Caco-2 (cell line): ENCODE results near the gene TIGD4. TPM values are rescaled to one million over a fixed set of nuclear protein-coding genes. Genes with fewer than 3 reads are reported as not detected.

Experiments used
- BruUV-seq: library from RNA; stranded (reverse); fragments of 400-500 nt; replicated peaks from 2 replicates; lab custom pipeline; 2021; lab: Mats Ljungman, UMichigan
- CTCF ChIA-PET: fragments of 300-600 bp; sonication (Branson Sonifier 250); formaldehyde crosslinking; loops from one replicate; lab custom pipeline; 2022; ENCODE audit warnings: antibody characterized with exemption; lab: Charles Lee
- POLR2A ChIA-PET: fragments of 300-600 bp; sonication (Branson Sonifier 250); formaldehyde crosslinking; loops from one replicate; lab custom pipeline; 2022; ENCODE audit warnings: antibody characterized with exemption; lab: Charles Lee
- DNase-seq, 2 experiments: peaks; one replicate each; pipeline versions ENCODE4 v3.0.0 to v3.0.0-alpha.2; 2020 to 2022
- H3K27me3 ChIP-seq: replicated peaks from 2 replicates; pipeline ENCODE4 v1.6.0; 2011; ENCODE audit warnings: low read length; ENCODE audit not compliant: control insufficient read depth, insufficient read depth
- H3K36me3 ChIP-seq: 2 replicates; pipeline ENCODE4 v1.5.1; 2011; ENCODE audit warnings: low read length; ENCODE audit not compliant: control insufficient read depth, insufficient read depth
- H3K4me1 ChIP-seq: fragments of 250-450 bp; sonication (Bioruptor Pico); 2 replicates; pipeline ENCODE4 v1.5.1; 2020; ENCODE audit warnings: mild to moderate bottlenecking
- H3K4me3 ChIP-seq: 2 replicates; pipeline ENCODE4 v1.5.1; 2011; ENCODE audit warnings: low read depth, mild to moderate bottlenecking, control low read depth, low read length
- H3K9me3 ChIP-seq: fragments of 250-450 bp; sonication (Bioruptor Pico); 2 replicates; pipeline ENCODE4 v1.5.1; 2020; ENCODE audit warnings: mild to moderate bottlenecking, moderate library complexity
- H3K27ac Mint-ChIP-seq: one replicate; pipeline ENCODE4 v1.8.0; 2022; ENCODE audit warnings: mixed read lengths; ENCODE audit not compliant: unreplicated experiment
- H3K27me3 Mint-ChIP-seq: one replicate; pipeline ENCODE4 v1.8.0; 2022; ENCODE audit warnings: mixed read lengths; ENCODE audit not compliant: insufficient read depth, unreplicated experiment
- H3K36me3 Mint-ChIP-seq: one replicate; pipeline ENCODE4 v1.8.0; 2022; ENCODE audit warnings: mild to moderate bottlenecking, mixed read lengths; ENCODE audit not compliant: insufficient read depth, unreplicated experiment
- H3K4me1 Mint-ChIP-seq: one replicate; pipeline ENCODE4 v1.8.0; 2022; ENCODE audit warnings: low read depth, mixed read lengths; ENCODE audit not compliant: unreplicated experiment
- H3K4me3 Mint-ChIP-seq: one replicate; pipeline ENCODE4 v1.8.0; 2022; ENCODE audit warnings: mild to moderate bottlenecking, moderate library complexity, mixed read lengths; ENCODE audit not compliant: unreplicated experiment
- H3K9me3 Mint-ChIP-seq: one replicate; pipeline ENCODE4 v1.8.0; 2022; ENCODE audit warnings: mixed read lengths; ENCODE audit not compliant: unreplicated experiment
- CTCF ChIP-seq, 2 experiments: fragments of 200-600 bp in 1 of 2; IDR thresholded peaks; 1 replicate in 1 of 2; 2 replicates in 1 of 2; pipeline versions ENCODE4 v1.5.1 to v1.8.0; 2011 to 2022; ENCODE audit warnings: antibody characterized with exemption in 1 of 2, control low read depth in 1 of 2, inconsistent platforms in 1 of 2, low read depth in 1 of 2, low read length in 1 of 2, mild to moderate bottlenecking in 1 of 2, moderate library complexity in 1 of 2; ENCODE audit not compliant: insufficient read depth in 1 of 2, severe bottlenecking in 1 of 2, unreplicated experiment in 1 of 2
- intact Hi-C: fragments of 100-400 bp; cut with micrococcal nuclease; formaldehyde crosslinking; loops from one replicate; pipeline ENCODE4 v1.10.0; 2022; ENCODE audit not compliant: unreplicated experiment
- total RNA-seq: library from RNA; stranded (reverse); gene quantifications from 2 replicates; pipeline ENCODE4 v1.2.3, GENCODE V29; 2022

Gene TIGD4
- total RNA-seq, 1 experiment from 2014 or later, result 1.0 TPM

- peak overlapping the region; percentile 94 for H3K27ac Mint-ChIP-seq
- TF ChIP-seq CTCF (IDR thresholded peaks at IDR 0.05; ENCODE audit: insufficient read depth in 1 of 2, low read depth in 1 of 2, low read length in 1 of 2, severe bottlenecking in 1 of 2, unreplicated experiment in 1 of 2), result no peak
- no peaks in the 10 kb centered on the region for H3K27me3 Mint-ChIP-seq
- Histone ChIP-seq H3K4me3 (peak overlapping the region; percentile 86), H3K4me1 (peaks cover 5% of the 10 kb centered on the region; the same call in 1 of the 2 replicates), H3K9me3 (no peaks in the 10 kb centered on the region), H3K36me3 (no peaks in the 10 kb centered on the region), H3K27me3 (no peaks in the 10 kb centered on the region)
- POLR2A ChIA-PET, result interaction anchor here (0.5 kb wide), 1 partner anchor 1673 kb away, joined by 3 read pairs; no protein-coding TSS in a partner anchor
- H3K9me3 Mint-ChIP-seq, result no peaks in the 10 kb centered on the region
- no peak for DNase-seq
- TSS peak; percentile 60 for BruUV-seq
- H3K36me3 Mint-ChIP-seq, result peaks cover 9% of the 10 kb centered on the region
- CTCF ChIA-PET, result interaction anchor here (0.7 to 1.6 kb wide), 3 partner anchors 23 to 278 kb away, joined by 3 to 6 read pairs (median 3); partner anchors contain the start of gene FHDC1
- no peaks in the 10 kb centered on the region for H3K4me1 Mint-ChIP-seq
- intact Hi-C loops, result loop anchor here (1.0 kb wide), 1 partner anchor 349 kb away; no protein-coding TSS in a partner anchor
- peak overlapping the region; percentile 93 for H3K4me3 Mint-ChIP-seq
Observed at GRCh38 chr4:152778656-152779512, 646 bp downstream of the TIGD4 start.

GRCh38 chr4:152777488-152777887 lies 2.0 kb downstream of the TIGD4 start:
- POLR2A ChIA-PET, result no interaction called here

More at GRCh38 chr4:152777488-152777887, 2.0 kb downstream of the TIGD4 start:
- no TSS peak for BruUV-seq
- H3K4me1 Mint-ChIP-seq, result no peaks in the 10 kb centered on the region
- Histone ChIP-seq H3K4me3 (no peak overlapping the region), H3K4me1 (peaks cover 5% of the 10 kb centered on the region; the same call in 1 of the 2 replicates), H3K36me3 (no peaks in the 10 kb centered on the region), H3K9me3 (no peaks in the 10 kb centered on the region), H3K27me3 (no peaks in the 10 kb centered on the region)
- intact Hi-C loops, result no loop called here
- CTCF ChIA-PET, result no interaction called here
- DNase-seq, result no peak
- H3K4me3 Mint-ChIP-seq, result no peak overlapping the region
- no peaks in the 10 kb centered on the region for H3K27me3 Mint-ChIP-seq
- peaks cover 9% of the 10 kb centered on the region for H3K36me3 Mint-ChIP-seq
- no peak for TF ChIP-seq CTCF (IDR thresholded peaks at IDR 0.05; ENCODE audit: insufficient read depth in 1 of 2, low read depth in 1 of 2, low read length in 1 of 2, severe bottlenecking in 1 of 2, unreplicated experiment in 1 of 2)
- H3K9me3 Mint-ChIP-seq, result no peaks in the 10 kb centered on the region
- H3K27ac Mint-ChIP-seq, result no peak overlapping the region
